ENCODE measurements around the gene USH2A. TPM values are rescaled to one million over a fixed set of nuclear protein-coding genes. Genes with fewer than 3 reads are reported as not detected.

The USH2A gene
- total RNA-seq, 2 donors from 2014 or later: 0.62 to 3.1 TPM

DNA sequence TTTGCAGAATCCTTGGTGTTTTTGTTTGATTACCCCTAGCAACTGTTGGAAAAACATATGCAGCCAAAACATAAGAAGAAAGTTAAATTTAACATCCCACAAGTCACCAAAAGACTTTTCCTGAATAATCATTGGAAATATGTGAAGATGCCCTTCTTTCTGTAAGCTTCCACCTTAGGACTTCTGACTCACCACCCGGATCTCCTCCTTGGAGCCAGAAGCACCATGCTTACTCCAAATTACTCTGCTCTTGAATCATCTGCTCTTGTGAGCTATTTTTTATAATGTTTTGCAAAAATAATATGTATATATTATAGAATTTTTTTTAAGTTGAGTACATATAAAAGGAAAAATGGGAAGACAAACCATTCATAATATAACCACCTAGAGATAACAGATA is 464.4 kb downstream of the USH2A start:
- no peak overlapping the region for H3K9ac ChIP-seq (ENCODE audit: extremely low read depth, low read length, poor library complexity, severe bottlenecking)
- H3K9me3 ChIP-seq (ENCODE audit: control insufficient read depth, low read length): no peaks in the 10 kb centered on the region
- Mint-ChIP-seq H3K27ac (no peak overlapping the region), H3K36me3 (ENCODE audit: low read depth) (no peaks in the 10 kb centered on the region), H3K9me3 (peaks cover 2% of the 10 kb centered on the region), H3K27me3 (ENCODE audit: insufficient read depth) (no peaks in the 10 kb centered on the region), H3K4me3 (no peak overlapping the region), H3K4me1 (peaks cover 5% of the 10 kb centered on the region)
- H3K27me3 ChIP-seq (ENCODE audit: control insufficient read depth, insufficient read depth, low read length, poor library complexity, severe bottlenecking): no peaks in the 10 kb centered on the region
- 100% methylated on average over 1 of the region's 1 CpG; no CpG with 5 or more reads in 1 of the 2 experiments for WGBS, 2 experiments (ENCODE audit: insufficient coverage in 1 of 2, insufficient read length in 1 of 2)
- H3K4me1 ChIP-seq (ENCODE audit: control insufficient read depth, insufficient read depth, low read length): no peaks in the 10 kb centered on the region
- TF ChIP-seq, protein P1, sequence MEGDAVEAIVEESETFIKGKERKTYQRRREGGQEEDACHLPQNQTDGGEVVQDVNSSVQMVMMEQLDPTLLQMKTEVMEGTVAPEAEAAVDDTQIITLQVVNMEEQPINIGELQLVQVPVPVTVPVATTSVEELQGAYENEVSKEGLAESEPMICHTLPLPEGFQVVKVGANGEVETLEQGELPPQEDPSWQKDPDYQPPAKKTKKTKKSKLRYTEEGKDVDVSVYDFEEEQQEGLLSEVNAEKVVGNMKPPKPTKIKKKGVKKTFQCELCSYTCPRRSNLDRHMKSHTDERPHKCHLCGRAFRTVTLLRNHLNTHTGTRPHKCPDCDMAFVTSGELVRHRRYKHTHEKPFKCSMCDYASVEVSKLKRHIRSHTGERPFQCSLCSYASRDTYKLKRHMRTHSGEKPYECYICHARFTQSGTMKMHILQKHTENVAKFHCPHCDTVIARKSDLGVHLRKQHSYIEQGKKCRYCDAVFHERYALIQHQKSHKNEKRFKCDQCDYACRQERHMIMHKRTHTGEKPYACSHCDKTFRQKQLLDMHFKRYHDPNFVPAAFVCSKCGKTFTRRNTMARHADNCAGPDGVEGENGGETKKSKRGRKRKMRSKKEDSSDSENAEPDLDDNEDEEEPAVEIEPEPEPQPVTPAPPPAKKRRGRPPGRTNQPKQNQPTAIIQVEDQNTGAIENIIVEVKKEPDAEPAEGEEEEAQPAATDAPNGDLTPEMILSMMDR (conservative IDR thresholded peaks at IDR 0.05): no peak
- DNase-seq: no peak
- H3K36me3 ChIP-seq (ENCODE audit: control insufficient read depth, insufficient read depth, low read length): no peaks in the 10 kb centered on the region
- H3K4me3 ChIP-seq (ENCODE audit: low read length): no peak overlapping the region
- no peak overlapping the region for H3K27ac ChIP-seq (ENCODE audit: low read depth, low read length)

- Histone ChIP-seq H3K4me1 (ENCODE audit: control insufficient read depth, insufficient read depth, low read length) (no peaks in the 10 kb centered on the region), H3K4me3 (ENCODE audit: low read length) (no peak overlapping the region), H3K9ac (ENCODE audit: extremely low read depth, low read length, poor library complexity, severe bottlenecking) (no peak overlapping the region), H3K27me3 (ENCODE audit: control insufficient read depth, insufficient read depth, low read length, poor library complexity, severe bottlenecking) (no peaks in the 10 kb centered on the region), H3K9me3 (ENCODE audit: control insufficient read depth, low read length) (no peaks in the 10 kb centered on the region), H3K36me3 (ENCODE audit: control insufficient read depth, insufficient read depth, low read length) (no peaks in the 10 kb centered on the region), H3K27ac (ENCODE audit: low read depth, low read length) (peak overlapping the region; percentile 6)
- Mint-ChIP-seq H3K4me1 (peaks cover 5% of the 10 kb centered on the region), H3K27me3 (ENCODE audit: insufficient read depth) (no peaks in the 10 kb centered on the region), H3K27ac (no peak overlapping the region), H3K9me3 (peaks cover 2% of the 10 kb centered on the region), H3K4me3 (no peak overlapping the region), H3K36me3 (ENCODE audit: low read depth) (no peaks in the 10 kb centered on the region)
- DNase-seq: no peak
- TF ChIP-seq, protein P1 (conservative IDR thresholded peaks at IDR 0.05): no peak
- WGBS, 2 experiments (ENCODE audit: insufficient coverage in 1 of 2, insufficient read length in 1 of 2): 66 to 86% methylated on average over 7 of the region's 7 CpGs
Measured at GRCh38 chr1:215957663-215958062, 465.6 kb downstream of the USH2A start.

- no peak for DNase-seq
- H3K4me1 Mint-ChIP-seq: peaks cover 2% of the 10 kb centered on the region
- TF ChIP-seq, protein P1 (conservative IDR thresholded peaks at IDR 0.05): no peak
- H3K4me3 Mint-ChIP-seq: no peak overlapping the region
- H3K4me1 ChIP-seq (ENCODE audit: control insufficient read depth, insufficient read depth, low read length): no peaks in the 10 kb centered on the region
- WGBS, 2 experiments (ENCODE audit: insufficient coverage in 1 of 2, insufficient read length in 1 of 2): 80 to 96% methylated on average over 1 to 3 of the region's 3 CpGs
- no peak overlapping the region for H3K27ac ChIP-seq (ENCODE audit: low read depth, low read length)
- H3K9me3 Mint-ChIP-seq: no peaks in the 10 kb centered on the region
- no peak overlapping the region for H3K9ac ChIP-seq (ENCODE audit: extremely low read depth, low read length, poor library complexity, severe bottlenecking)
- H3K27ac Mint-ChIP-seq: no peak overlapping the region
- no peaks in the 10 kb centered on the region for H3K9me3 ChIP-seq (ENCODE audit: control insufficient read depth, low read length)
- H3K27me3 ChIP-seq (ENCODE audit: control insufficient read depth, insufficient read depth, low read length, poor library complexity, severe bottlenecking): no peaks in the 10 kb centered on the region
- no peaks in the 10 kb centered on the region for H3K27me3 Mint-ChIP-seq (ENCODE audit: insufficient read depth)
- H3K4me3 ChIP-seq (ENCODE audit: low read length): no peak overlapping the region
- no peaks in the 10 kb centered on the region for H3K36me3 Mint-ChIP-seq (ENCODE audit: low read depth)
- no peaks in the 10 kb centered on the region for H3K36me3 ChIP-seq (ENCODE audit: control insufficient read depth, insufficient read depth, low read length)
Measured at GRCh38 chr1:215932558-215932957, 490.7 kb downstream of the USH2A start.

Data from endodermal cell (in vitro differentiated cells).